Mesothelial cell of epicardium (in vitro differentiated cells): ENCODE data around the gene GDI1. TPM values are rescaled to one million over a fixed set of nuclear protein-coding genes. Genes with fewer than 3 reads are reported as not detected.
A peak's percentile ranks its signal among the peaks of the same experiment; 100 is the strongest.

ENCODE experiments used
- DNase-seq, 2 experiments: peaks; one replicate each; pipeline ENCODE4 v3.0.0; 2021; ENCODE audit warnings: low spot score in 2 of 2; ENCODE audit not compliant: unreplicated experiment in 2 of 2
- H3K27ac Mint-ChIP-seq: 2 replicates; pipeline ENCODE4 v1.8.0; 2021; ENCODE audit warnings: mixed read lengths
- H3K27me3 Mint-ChIP-seq: 2 replicates; pipeline ENCODE4 v1.8.0; 2021; ENCODE audit warnings: low read depth, mixed read lengths
- H3K36me3 Mint-ChIP-seq: 2 replicates; pipeline ENCODE4 v1.8.0; 2021; ENCODE audit warnings: mixed read lengths
- H3K4me1 Mint-ChIP-seq: 2 replicates; pipeline ENCODE4 v1.8.0; 2021; ENCODE audit warnings: mixed read lengths
- H3K4me3 Mint-ChIP-seq: 2 replicates; pipeline ENCODE4 v1.8.0; 2021; ENCODE audit warnings: mild to moderate bottlenecking, moderate library complexity, mixed read lengths
- H3K9me3 Mint-ChIP-seq: 2 replicates; pipeline ENCODE4 v1.8.0; 2021; ENCODE audit warnings: mixed read lengths
- total RNA-seq: library from RNA; stranded (reverse); gene quantifications from 3 replicates; pipeline ENCODE4 v1.2.1, GENCODE V29; 2021
- TF ChIP-seq, protein P1 (sequence below): fragments of 200-600 bp; sonication (generic); IDR thresholded peaks from one replicate; pipeline ENCODE4 v1.5.0; 2021; ENCODE audit warnings: antibody characterized with exemption; ENCODE audit not compliant: unreplicated experiment

Gene GDI1
- total RNA-seq, 1 donor from 2014 or later, result 150 TPM

DNA sequence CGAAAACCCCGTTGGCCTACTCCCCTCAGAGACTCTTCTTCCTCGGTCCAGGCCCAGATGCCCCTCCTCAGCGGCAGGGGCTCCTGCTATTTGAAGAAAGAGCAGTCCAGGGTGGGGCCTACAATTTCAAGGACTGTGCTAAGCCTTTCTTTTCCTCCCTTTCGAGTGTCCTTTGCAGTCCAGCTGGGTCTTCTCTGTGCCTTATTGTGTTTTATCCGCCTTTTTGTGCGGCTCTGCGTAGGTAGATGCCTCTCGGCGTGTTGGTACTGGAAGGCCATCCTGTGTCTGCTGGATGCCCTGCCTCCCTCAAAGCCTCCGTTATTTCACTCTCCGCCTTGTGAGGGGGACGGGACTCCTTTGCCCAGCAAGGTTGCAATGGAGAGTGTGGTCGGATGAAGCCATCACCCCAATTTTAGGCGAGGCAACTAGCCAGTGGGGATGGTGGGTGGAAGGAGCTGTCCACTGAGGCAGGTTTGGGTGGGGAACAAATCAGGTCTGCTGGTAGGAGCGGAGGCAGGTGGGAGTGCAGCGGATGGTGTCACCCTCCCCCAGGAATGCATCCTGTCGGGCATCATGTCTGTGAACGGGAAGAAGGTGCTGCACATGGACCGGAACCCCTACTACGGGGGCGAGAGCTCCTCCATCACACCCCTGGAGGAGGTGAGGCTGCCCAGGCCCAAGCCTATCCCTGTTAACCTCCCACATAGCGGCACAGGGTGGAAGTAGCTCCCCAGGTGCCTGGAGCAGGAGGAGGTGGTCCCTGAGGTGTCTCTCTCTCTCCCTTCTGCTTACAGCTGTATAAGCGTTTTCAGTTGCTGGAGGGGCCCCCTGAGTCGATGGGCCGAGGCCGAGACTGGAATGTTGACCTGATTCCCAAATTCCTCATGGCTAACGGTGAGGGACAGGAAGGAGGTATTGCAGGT, 1.3 kb downstream of the GDI1 start:
- Mint-ChIP-seq H3K4me1 (peaks cover 11% of the 10 kb centered on the region), H3K36me3 (peaks cover 12% of the 10 kb centered on the region), H3K27me3 (no peaks in the 10 kb centered on the region), H3K4me3 (peak overlapping the region; percentile 79), H3K9me3 (no peaks in the 10 kb centered on the region), H3K27ac (peak overlapping the region; percentile 61)
- TF ChIP-seq, protein P1, sequence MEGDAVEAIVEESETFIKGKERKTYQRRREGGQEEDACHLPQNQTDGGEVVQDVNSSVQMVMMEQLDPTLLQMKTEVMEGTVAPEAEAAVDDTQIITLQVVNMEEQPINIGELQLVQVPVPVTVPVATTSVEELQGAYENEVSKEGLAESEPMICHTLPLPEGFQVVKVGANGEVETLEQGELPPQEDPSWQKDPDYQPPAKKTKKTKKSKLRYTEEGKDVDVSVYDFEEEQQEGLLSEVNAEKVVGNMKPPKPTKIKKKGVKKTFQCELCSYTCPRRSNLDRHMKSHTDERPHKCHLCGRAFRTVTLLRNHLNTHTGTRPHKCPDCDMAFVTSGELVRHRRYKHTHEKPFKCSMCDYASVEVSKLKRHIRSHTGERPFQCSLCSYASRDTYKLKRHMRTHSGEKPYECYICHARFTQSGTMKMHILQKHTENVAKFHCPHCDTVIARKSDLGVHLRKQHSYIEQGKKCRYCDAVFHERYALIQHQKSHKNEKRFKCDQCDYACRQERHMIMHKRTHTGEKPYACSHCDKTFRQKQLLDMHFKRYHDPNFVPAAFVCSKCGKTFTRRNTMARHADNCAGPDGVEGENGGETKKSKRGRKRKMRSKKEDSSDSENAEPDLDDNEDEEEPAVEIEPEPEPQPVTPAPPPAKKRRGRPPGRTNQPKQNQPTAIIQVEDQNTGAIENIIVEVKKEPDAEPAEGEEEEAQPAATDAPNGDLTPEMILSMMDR, result no peak
- no peak for DNase-seq

DNA sequence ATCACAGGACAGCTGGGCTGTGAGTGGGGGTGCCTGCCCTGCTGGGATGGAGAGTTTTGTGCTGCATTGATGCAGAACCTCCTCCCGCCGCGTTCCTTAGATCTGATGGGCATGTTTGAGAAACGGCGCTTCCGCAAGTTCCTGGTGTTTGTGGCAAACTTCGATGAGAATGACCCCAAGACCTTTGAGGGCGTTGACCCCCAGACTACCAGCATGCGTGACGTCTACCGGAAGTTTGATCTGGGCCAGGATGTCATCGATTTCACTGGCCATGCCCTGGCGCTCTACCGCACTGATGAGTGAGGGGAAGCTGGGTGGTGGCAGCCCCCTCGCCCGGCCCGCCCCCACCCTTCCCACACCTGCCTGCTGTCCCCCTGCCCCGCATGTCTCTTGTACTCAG, 2.9 kb downstream of the GDI1 start:
- Mint-ChIP-seq H3K27me3 (no peaks in the 10 kb centered on the region), H3K36me3 (peaks cover 8% of the 10 kb centered on the region), H3K9me3 (no peaks in the 10 kb centered on the region), H3K4me3 (no peak overlapping the region), H3K27ac (no peak overlapping the region), H3K4me1 (peaks cover 14% of the 10 kb centered on the region)
- TF ChIP-seq, protein P1, result no peak
- DNase-seq, result no peak

DNA sequence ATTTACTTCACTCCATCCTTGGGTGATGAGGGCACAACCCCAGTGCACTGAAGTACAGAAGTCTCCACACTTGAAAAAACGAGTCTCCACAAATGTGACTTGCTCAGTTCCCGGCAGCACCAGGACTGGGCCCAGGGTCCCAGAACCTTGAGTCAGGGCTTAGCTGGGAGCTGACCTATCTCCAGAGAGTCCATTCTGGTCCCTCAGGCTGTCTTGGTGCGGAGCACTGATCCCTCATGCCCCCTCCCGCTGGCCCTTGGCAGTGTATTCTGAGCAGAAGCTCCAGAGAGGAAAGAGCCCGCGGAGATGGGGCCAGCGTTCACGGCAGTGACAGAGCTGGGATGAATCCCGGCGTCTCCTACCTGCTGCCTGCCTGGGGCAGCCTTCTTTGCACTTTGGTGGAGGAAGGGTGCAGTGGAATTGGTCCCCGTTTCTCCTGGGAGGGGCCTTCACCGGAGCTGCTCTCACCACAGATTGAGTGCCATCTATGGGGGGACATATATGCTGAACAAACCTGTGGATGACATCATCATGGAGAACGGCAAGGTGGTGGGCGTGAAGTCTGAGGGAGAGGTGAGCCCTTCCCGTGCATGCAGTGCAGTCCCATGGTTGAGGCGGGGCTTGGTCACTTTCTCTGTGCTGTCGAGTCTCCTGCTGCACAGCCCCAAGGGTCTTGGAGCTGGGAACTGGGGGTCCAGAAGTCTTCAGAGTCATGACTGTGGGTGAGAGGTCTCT, 3.8 kb downstream of the GDI1 start:
- Mint-ChIP-seq H3K36me3 (peaks cover 6% of the 10 kb centered on the region), H3K9me3 (no peaks in the 10 kb centered on the region), H3K27me3 (no peaks in the 10 kb centered on the region), H3K4me3 (no peak overlapping the region), H3K27ac (no peak overlapping the region), H3K4me1 (peaks cover 14% of the 10 kb centered on the region)
- TF ChIP-seq, protein P1, result no peak
- no peak for DNase-seq

DNA sequence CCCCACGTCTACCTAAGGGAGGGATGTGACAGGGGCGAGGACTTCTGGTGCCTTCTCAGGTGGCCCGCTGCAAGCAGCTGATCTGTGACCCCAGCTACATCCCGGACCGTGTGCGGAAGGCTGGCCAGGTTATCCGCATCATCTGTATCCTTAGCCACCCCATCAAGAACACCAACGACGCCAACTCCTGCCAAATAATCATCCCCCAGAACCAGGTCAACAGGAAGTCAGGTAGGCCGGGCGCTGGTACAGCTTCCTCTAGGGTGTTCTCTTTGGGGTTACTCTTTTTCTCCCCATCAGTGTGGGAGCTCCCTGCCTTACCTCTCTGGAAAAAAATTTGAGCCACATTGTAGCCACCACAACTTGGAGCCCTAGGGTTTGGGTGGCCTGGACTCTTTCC, 4.6 kb downstream of the GDI1 start:
- H3K9me3 Mint-ChIP-seq, result no peaks in the 10 kb centered on the region
- H3K4me3 Mint-ChIP-seq, result no peak overlapping the region
- TF ChIP-seq, protein P1, result no peak
- H3K4me1 Mint-ChIP-seq, result peaks cover 9% of the 10 kb centered on the region
- peaks cover 3% of the 10 kb centered on the region for H3K36me3 Mint-ChIP-seq
- no peak overlapping the region for H3K27ac Mint-ChIP-seq
- DNase-seq, result no peak
- H3K27me3 Mint-ChIP-seq, result no peaks in the 10 kb centered on the region

DNA sequence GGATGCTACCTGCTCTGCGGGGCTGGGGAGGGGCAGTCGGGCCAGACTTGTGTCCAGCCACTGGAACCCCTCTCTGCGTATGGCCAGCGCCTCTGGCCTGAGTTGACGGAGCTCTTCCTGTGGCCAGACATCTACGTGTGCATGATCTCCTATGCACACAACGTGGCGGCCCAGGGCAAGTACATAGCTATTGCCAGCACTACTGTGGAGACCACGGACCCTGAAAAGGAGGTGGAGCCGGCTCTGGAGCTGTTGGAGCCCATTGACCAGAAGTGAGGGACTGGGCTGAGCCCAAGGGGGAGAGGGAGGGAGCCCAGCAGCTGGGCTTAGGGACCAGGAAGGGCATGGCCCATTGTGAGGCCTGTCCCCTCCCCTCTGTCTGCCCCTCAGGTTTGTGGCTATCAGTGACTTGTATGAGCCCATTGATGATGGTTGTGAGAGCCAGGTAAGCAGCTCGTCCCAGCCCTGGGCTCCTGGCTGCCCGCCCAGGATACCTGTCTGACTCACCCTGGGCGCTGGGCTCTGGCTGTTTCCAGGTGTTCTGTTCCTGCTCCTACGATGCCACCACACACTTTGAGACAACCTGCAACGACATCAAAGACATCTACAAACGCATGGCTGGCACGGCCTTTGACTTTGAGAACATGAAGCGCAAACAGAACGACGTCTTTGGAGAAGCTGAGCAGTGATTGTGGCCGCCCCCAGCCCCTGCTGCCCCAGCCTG, 5.2 kb downstream of the GDI1 start:
- peaks cover 7% of the 10 kb centered on the region for H3K36me3 Mint-ChIP-seq
- no peaks in the 10 kb centered on the region for H3K27me3 Mint-ChIP-seq
- no peak overlapping the region for H3K4me3 Mint-ChIP-seq
- no peak for DNase-seq
- TF ChIP-seq, protein P1, result no peak
- peaks cover 9% of the 10 kb centered on the region for H3K4me1 Mint-ChIP-seq
- H3K27ac Mint-ChIP-seq, result no peak overlapping the region
- H3K9me3 Mint-ChIP-seq, result no peaks in the 10 kb centered on the region
